Upper lobe of left lung (tissue), 4 donors: ENCODE measurements around the gene RFC4.

ENCODE experiments used
- CTCF ChIP-seq, 6 experiments: fragments of 450-650 bp in 4 of 6; fragments of 200-600 bp in 2 of 6; sonication (generic) in 2 of 6; IDR thresholded peaks; one replicate each; pipeline ENCODE4 v1.5.1; 2016 to 2019; ENCODE audit warnings: antibody characterized with exemption in 6 of 6
- POLR2A ChIP-seq, 4 donors: fragments of 450-650 bp; IDR thresholded peaks; one replicate each; pipeline ENCODE4 v1.5.1; 2016 to 2017; ENCODE audit warnings: antibody characterized with exemption in 4 of 4, mild to moderate bottlenecking in 2 of 4

GRCh38 chr3:186826410-186826975 is 20.2 kb upstream of the RFC4 start:
- no peak for TF ChIP-seq CTCF (IDR thresholded peaks at IDR 0.05)
- TF ChIP-seq POLR2A (IDR thresholded peaks at IDR 0.05), result no peak
